GM12878 (cell line): ENCODE results near the gene GSTM2. TPM values are rescaled to one million over a fixed set of nuclear protein-coding genes. Genes with fewer than 3 reads are reported as not detected.

Experiments
- ATAC-seq: fragments of 200-7000 bp; cut with Tn5 transposase; 3 replicates; pipeline ENCODE4 v1.9.1; 2020; ENCODE audit warnings: mild to moderate bottlenecking, moderate library complexity
- Bru-seq: library from RNA; stranded (reverse); fragments of 400-500 nt; gene quantifications from one replicate; lab custom pipeline; 2021; lab: Mats Ljungman, UMichigan
- BruChase-seq, 2 experiments: library from RNA; stranded (reverse); fragments of 400-500 nt; gene quantifications; one replicate each; lab custom pipeline; 2021; lab: Mats Ljungman, UMichigan
- BruUV-seq: library from RNA; stranded (reverse); fragments of 400-500 nt; replicated peaks from 2 replicates; lab custom pipeline; 2021; lab: Mats Ljungman, UMichigan
- CTCF ChIA-PET: fragments of 300-600 bp; sonication (Branson Sonifier 250); formaldehyde crosslinking; extraction: SDS; loops from one replicate; lab custom pipeline; 2021; ENCODE audit warnings: inconsistent platforms; lab: Yijun Ruan, JAX
- POLR2A ChIA-PET: fragments of 350-600 bp; formaldehyde crosslinking; extraction: SDS; loops from one replicate; lab custom pipeline; 2021; ENCODE audit warnings: inconsistent platforms; lab: Charles Lee
- RAD21 ChIA-PET: fragments of 300-600 bp; sonication (Branson Sonifier 250); formaldehyde crosslinking; loops from one replicate; lab custom pipeline; 2023; ENCODE audit warnings: antibody characterized with exemption; ENCODE audit not compliant: unreplicated experiment; lab: Charles Lee
- SMC1A ChIA-PET: fragments of 300-600 bp; sonication (Branson Sonifier 250); formaldehyde crosslinking; loops from one replicate; lab custom pipeline; 2023; ENCODE audit not compliant: unreplicated experiment, uncharacterized antibody; lab: Charles Lee
- DNase-seq: peaks from one replicate; pipeline ENCODE4 v3.0.0-alpha.2; 2011; ENCODE audit warnings: low read depth, low spot score
- FAIRE-seq: peaks from 3 replicates; lab custom pipeline; 2011; peaks lifted over from hg19 to GRCh38; lab: Jason Lieb, UNC
- H2AFZ ChIP-seq: 2 replicates; pipeline ENCODE4 v1.6.0; 2011; ENCODE audit warnings: low read depth, low read length, control low read depth; ENCODE audit not compliant: control insufficient read depth
- H3K27ac ChIP-seq: 2 replicates; pipeline ENCODE4 v1.5.1; 2011; ENCODE audit warnings: control low read depth; ENCODE audit not compliant: control insufficient read depth, insufficient read depth
- H3K27me3 ChIP-seq, 2 experiments: replicated peaks in 1 of 2; 2 replicates each; pipeline versions ENCODE4 v1.6.0 to v1.6.1; 2011; ENCODE audit warnings: low read length in 1 of 2; ENCODE audit not compliant: control insufficient read depth in 2 of 2, insufficient read depth in 2 of 2
- H3K36me3 ChIP-seq, 2 experiments: 2 replicates each; pipeline ENCODE4 v1.5.1; 2011; ENCODE audit warnings: low read length in 1 of 2; ENCODE audit not compliant: control insufficient read depth in 2 of 2, insufficient read depth in 2 of 2
- H3K4me1 ChIP-seq: 2 replicates; pipeline ENCODE4 v1.6.1; 2011; ENCODE audit warnings: mild to moderate bottlenecking, low read length, moderate library complexity, mixed read lengths; ENCODE audit not compliant: control insufficient read depth, insufficient read depth
- H3K4me2 ChIP-seq: 2 replicates; pipeline ENCODE4 v1.6.0; 2011; ENCODE audit warnings: control low read depth; ENCODE audit not compliant: control insufficient read depth, insufficient read depth
- H3K4me3 ChIP-seq: fragments of 200-600 bp; sonication (generic); 2 replicates; pipeline ENCODE4 v1.5.1; 2016
- H3K79me2 ChIP-seq: 2 replicates; pipeline ENCODE4 v1.6.0; 2011; ENCODE audit warnings: low read length; ENCODE audit not compliant: control insufficient read depth, insufficient read depth
- H3K9ac ChIP-seq: 2 replicates; pipeline ENCODE4 v1.8.0; 2011; ENCODE audit warnings: low read length, control low read depth, mixed read lengths; ENCODE audit not compliant: control insufficient read depth, insufficient read depth
- H3K9me3 ChIP-seq: replicated peaks from 3 replicates; pipeline ENCODE4 v1.5.1; 2011; ENCODE audit warnings: mild to moderate bottlenecking, low read length; ENCODE audit not compliant: control insufficient read depth, insufficient read depth
- H4K20me1 ChIP-seq: 2 replicates; pipeline ENCODE4 v1.6.0; 2011; ENCODE audit not compliant: control insufficient read depth, insufficient read depth
- POLR2A ChIP-seq: IDR thresholded peaks from 2 replicates; pipeline ENCODE4 v1.6.1; 2011; ENCODE audit warnings: low read depth, mild to moderate bottlenecking, low read length
- WGBS: methylation state at CpG from one replicate; pipeline ENCODE4 v1.1.6; 2016; ENCODE audit warnings: low lambda C conversion rate; ENCODE audit not compliant: insufficient replicate concordance, insufficient coverage; ENCODE audit errors: missing lambda C conversion rate; 5-methylcytosine and 5-hydroxymethylcytosine counted together
- in situ Hi-C: fragments of 300-500 bp; cut with MboI; formaldehyde crosslinking; loops from 9 replicates; pipeline ENCODE4 v1.14.3; 2018; ENCODE audit warnings: mixed read lengths
- intact Hi-C: fragments of 100-400 bp; cut with micrococcal nuclease; formaldehyde crosslinking; loops from one replicate; pipeline ENCODE4 v1.14.2; 2022; ENCODE audit not compliant: unreplicated experiment
- long read RNA-seq, 2 experiments: library from polyadenylated mRNA; unstranded; transcript quantifications; one replicate each; pipeline ENCODE4 v2.0.0, GENCODE V29; 2019 to 2020
- polyA minus RNA-seq, 3 experiments: library from RNA; depleted of rRNA, polyadenylated mRNA; stranded (reverse); fragments of >200 nt; gene quantifications; 2 replicates each; pipeline ENCODE4 v1.2.3, GENCODE V29; 2011
- polyA plus RNA-seq, 11 experiments: library from polyadenylated mRNA; depleted of rRNA in 4 of 11; unstranded in 6 of 11; stranded (reverse) in 5 of 11; fragments of >200 nt; fragmentation: Nextera tagmentation in 4 of 11; fragmentation: Illumina TruSeq in 1 of 11; extraction: Ambion mirVana in 4 of 11; extraction: Trizol in 1 of 11; gene quantifications; 1 replicate in 1 of 11; 2 replicates in 10 of 11; pipeline versions ENCODE4 v1.2.1 to v1.2.3, GENCODE V29; 2011 to 2016; ENCODE audit warnings: inconsistent platforms in 2 of 11, missing spikeins in 2 of 11, low read depth in 1 of 11
- total RNA-seq, 4 experiments: library from RNA; depleted of rRNA in 3 of 4; stranded (reverse); fragments of >200 nt in 3 of 4; fragmentation: Illumina TruSeq in 1 of 4; extraction: Trizol in 1 of 4; gene quantifications; 2 replicates each; pipeline versions ENCODE4 v1.2.1 to v1.2.3, GENCODE V29; 2013 to 2021
- TF ChIP-seq, protein P1 (sequence below): fragments of 450-650 bp; IDR thresholded peaks from 2 replicates; pipeline ENCODE4 v1.6.1; 2017; ENCODE audit warnings: mild to moderate bottlenecking, moderate library complexity

GSTM2 gene
- total RNA-seq (2013; cell fraction: nucleolus; rRNA removed): 67.1 and 70.5 TPM in 2 replicates
- total RNA-seq (2014; rRNA removed): 10.5 and 11.4 TPM in 2 replicates
- total RNA-seq (2014; rRNA removed; fragmentation: Illumina TruSeq; extraction: Trizol): 9.9 and 13.5 TPM in 2 replicates
- 21.6 and 23.3 TPM in 2 replicates for total RNA-seq (2021)
- polyA plus RNA-seq (2011; ENCODE audit: low read depth): 68.5 TPM
- polyA plus RNA-seq (2011; rRNA removed): 4.8 and 8.3 TPM in 2 replicates
- 6.3 and 7.1 TPM in 2 replicates for polyA plus RNA-seq (2011; cell fraction: cytosol; rRNA removed)
- 46.8 and 76.5 TPM in 2 replicates for polyA plus RNA-seq (2011; cell fraction: nucleus; rRNA removed)
- polyA plus RNA-seq (2012): 62.3 and 69.9 TPM in 2 replicates
- 31.8 and 32.0 TPM in 2 replicates for polyA plus RNA-seq (2014; fragmentation: Illumina TruSeq; extraction: Trizol)
- 10 to 100 TPM; 29.6 to 30.4 TPM for polyA plus RNA-seq (2014; fragmentation: Nextera tagmentation; extraction: Ambion mirVana)
- polyA plus RNA-seq (2014; rRNA removed): 28.1 and 32.3 TPM in 2 replicates
- polyA plus RNA-seq (2016; fragmentation: Nextera tagmentation; extraction: Ambion mirVana): 10 to 100 TPM; 12.7 to 17.1 TPM
- polyA minus RNA-seq (2011; rRNA and poly(A)+ RNA removed): 3.0 and 4.2 TPM in 2 replicates
- polyA minus RNA-seq (2011; cell fraction: cytosol; rRNA and poly(A)+ RNA removed): 1.1 TPM in 1 of 2 replicates, not detected in the other
- 5.8 and 6.2 TPM in 2 replicates for polyA minus RNA-seq (2011; cell fraction: nucleus; rRNA and poly(A)+ RNA removed)
- percentile 37 among the genes with signal in this experiment for Bru-seq, nascent RNA
- BruChase-seq, experiment 1, labeled RNA remaining after a 6-hour chase: percentile 42 among the genes with signal in this experiment
- percentile 39 among the genes with signal in this experiment for BruChase-seq, experiment 2, labeled RNA remaining after a 2-hour chase
- long read RNA-seq, experiment 1, partial matches to known transcripts: 0 of 1 reads
- long read RNA-seq, experiment 1, other reads (novel, unspliced or antisense): 0 of 1 reads
- long read RNA-seq, experiment 2: 0 reads

DNA sequence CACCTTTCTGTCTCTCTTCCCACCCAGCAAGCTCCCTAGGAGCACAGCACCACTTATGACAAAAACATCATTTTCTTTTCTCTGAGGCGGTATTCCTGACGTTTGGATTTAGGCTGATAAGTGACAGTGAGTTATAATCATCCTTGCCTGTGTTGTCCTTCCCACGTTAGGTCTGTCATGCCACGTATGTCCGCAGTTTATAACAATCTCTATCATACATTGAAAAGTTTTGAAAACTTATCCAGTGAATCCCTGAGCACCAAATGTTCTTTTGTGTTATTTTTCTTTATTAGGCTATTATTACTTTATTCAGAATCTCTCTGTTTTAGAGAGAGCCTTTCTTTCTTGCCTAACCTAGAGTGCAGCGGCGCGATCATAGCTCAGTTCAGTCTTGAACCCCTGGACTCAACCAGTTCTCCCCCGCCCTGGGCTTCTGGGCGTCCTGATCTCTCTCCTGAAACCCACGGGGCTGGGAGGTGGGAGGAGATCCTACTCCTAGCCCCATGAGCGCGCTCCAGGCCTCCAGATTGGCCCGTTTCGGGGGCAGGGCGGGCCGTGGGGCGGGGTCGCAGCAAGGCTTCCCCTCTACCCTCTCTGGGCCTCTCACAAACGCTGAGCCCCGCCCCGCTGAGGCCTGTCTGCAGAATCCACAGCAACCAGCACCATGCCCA, at the start of gene GSTM2:
Gene GSTM2 (plus strand): TSS at position 606 of the 671 bp plus-strand sequence. CDS start 59 bp downstream, at position 665.
- ChIA-PET SMC1A (no interaction called here), RAD21 (interaction anchor here (0.9 to 1.0 kb wide), 2 partner anchors 15 to 106 kb away, joined by 3 read pairs; no protein-coding TSS in a partner anchor), POLR2A (no interaction called here), CTCF (interaction anchor here (0.6 to 1.8 kb wide), 5 partner anchors 9 to 317 kb away, joined by 3 to 6 read pairs (median 4); partner anchors contain the start of gene AHCYL1)
- Histone ChIP-seq H4K20me1 (no peaks in the 10 kb centered on the region), H3K9ac (peak within 1 kb of the TSS; percentile 4; the same call in 1 of the 2 replicates), H3K4me1 (peaks cover 10% of the 10 kb centered on the region), H3K27ac (no peak within 1 kb of the TSS), H3K79me2 (no peaks in the 10 kb centered on the region), H3K36me3 (no peaks in the 10 kb centered on the region), H3K4me3 (peak within 1 kb of the TSS; percentile 63), H3K4me2 (peak within 1 kb of the TSS; percentile 87), H2AFZ (peak within 1 kb of the TSS; percentile 29), H3K9me3 (no peaks in the 10 kb centered on the region), H3K27me3 (no peaks in the 10 kb centered on the region)
- 0 out of 2 replicates have a peak, but pooled peaks have one; percentile 21 for TF ChIP-seq POLR2A
- TF ChIP-seq, protein P1, sequence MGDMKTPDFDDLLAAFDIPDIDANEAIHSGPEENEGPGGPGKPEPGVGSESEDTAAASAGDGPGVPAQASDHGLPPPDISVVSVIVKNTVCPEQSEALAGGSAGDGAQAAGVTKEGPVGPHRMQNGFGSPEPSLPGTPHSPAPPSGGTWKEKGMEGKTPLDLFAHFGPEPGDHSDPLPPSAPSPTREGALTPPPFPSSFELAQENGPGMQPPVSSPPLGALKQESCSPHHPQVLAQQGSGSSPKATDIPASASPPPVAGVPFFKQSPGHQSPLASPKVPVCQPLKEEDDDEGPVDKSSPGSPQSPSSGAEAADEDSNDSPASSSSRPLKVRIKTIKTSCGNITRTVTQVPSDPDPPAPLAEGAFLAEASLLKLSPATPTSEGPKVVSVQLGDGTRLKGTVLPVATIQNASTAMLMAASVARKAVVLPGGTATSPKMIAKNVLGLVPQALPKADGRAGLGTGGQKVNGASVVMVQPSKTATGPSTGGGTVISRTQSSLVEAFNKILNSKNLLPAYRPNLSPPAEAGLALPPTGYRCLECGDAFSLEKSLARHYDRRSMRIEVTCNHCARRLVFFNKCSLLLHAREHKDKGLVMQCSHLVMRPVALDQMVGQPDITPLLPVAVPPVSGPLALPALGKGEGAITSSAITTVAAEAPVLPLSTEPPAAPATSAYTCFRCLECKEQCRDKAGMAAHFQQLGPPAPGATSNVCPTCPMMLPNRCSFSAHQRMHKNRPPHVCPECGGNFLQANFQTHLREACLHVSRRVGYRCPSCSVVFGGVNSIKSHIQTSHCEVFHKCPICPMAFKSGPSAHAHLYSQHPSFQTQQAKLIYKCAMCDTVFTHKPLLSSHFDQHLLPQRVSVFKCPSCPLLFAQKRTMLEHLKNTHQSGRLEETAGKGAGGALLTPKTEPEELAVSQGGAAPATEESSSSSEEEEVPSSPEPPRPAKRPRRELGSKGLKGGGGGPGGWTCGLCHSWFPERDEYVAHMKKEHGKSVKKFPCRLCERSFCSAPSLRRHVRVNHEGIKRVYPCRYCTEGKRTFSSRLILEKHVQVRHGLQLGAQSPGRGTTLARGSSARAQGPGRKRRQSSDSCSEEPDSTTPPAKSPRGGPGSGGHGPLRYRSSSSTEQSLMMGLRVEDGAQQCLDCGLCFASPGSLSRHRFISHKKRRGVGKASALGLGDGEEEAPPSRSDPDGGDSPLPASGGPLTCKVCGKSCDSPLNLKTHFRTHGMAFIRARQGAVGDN: no peak
- DNase-seq: peak; percentile 41
- in situ Hi-C loops: no loop called here
- no TSS peak for BruUV-seq
- intact Hi-C loops: no loop called here
- WGBS: 21% methylated on average over 22 of the region's 22 CpGs
- peak; percentile 100 for ATAC-seq
- no peak for FAIRE-seq
